Activated CD8-positive, alpha-beta memory T cell treated with anti-CD3 and anti-CD28 coated beads for 24 hours (primary cell): ENCODE data around the gene TNS4.

Source experiments
- DNase-seq: peaks from one replicate; pipeline ENCODE4 v3.0.0-alpha.2; 2020

Gene TNS4

GRCh38 chr17:40430272-40431230 lies 70.9 kb downstream of the TNS4 start:
- DNase-seq, result peak; percentile 45

- DNase-seq, result peak; percentile 61
Observed at GRCh38 chr17:40427002-40427491, 74.4 kb downstream of the TNS4 start.
